HG03139 (cell line): Measurements from ENCODE around the gene BANP.
"Not testable (repeated sequence)": the region's sequence is repeated elsewhere in the genome, so short reads cannot be mapped to it uniquely, and the experiment has no call there.

Experiments used
- ATAC-seq: cut with Tn5 transposase; IDR thresholded peaks from one replicate; pipeline ENCODE4 v1.9.1; 2021; ENCODE audit not compliant: unreplicated experiment

The BANP gene

DNA sequence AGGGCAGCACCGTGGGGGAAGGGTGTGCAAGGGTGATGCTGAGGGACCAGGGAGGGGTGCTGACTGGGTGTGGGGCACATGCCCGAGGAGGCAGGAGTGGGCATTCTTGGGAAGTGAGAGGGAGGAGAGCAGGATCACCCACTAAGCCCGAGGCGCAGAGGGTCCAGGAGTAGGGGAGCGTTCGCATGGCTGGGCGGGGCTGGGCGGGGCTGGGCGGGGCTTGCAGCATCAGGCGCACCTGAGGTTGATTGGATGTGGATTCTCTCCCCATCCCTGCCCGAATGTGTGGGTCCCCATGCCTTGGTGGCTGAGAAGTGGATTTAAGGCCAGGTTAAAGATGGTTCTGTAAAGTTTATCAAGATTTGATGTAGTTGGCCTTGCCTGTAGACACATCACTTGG, 14.2 kb downstream of the BANP start:
- ATAC-seq, result no peak

DNA sequence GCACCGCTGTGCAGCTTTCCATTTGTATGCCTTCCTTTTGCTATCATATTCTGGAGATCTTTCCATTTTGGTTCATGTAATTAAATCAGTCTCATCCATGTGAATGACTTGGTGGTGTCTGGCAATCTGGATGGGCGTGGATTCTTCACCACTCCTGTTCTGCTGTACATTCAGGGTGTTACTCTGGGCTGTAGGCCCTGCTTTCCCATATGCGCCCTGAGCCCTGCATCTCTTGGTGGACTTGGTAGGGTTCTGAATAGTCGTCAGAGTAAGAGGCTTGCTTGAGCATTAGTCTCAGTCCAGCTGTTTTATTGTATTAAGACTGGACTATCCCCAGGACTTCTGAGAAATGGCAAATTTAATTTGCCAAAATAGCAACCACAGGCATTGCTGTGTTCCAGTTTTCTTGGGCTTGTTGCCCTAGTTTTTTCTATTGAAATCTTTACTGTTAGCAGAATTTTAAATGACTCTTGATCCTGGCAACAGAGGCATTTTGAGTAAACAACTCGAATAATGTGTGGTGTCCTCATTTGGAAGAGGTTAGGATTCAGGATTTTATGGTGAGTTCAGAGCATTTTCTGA, 14.9 kb downstream of the BANP start:
- ATAC-seq, result no peak

DNA sequence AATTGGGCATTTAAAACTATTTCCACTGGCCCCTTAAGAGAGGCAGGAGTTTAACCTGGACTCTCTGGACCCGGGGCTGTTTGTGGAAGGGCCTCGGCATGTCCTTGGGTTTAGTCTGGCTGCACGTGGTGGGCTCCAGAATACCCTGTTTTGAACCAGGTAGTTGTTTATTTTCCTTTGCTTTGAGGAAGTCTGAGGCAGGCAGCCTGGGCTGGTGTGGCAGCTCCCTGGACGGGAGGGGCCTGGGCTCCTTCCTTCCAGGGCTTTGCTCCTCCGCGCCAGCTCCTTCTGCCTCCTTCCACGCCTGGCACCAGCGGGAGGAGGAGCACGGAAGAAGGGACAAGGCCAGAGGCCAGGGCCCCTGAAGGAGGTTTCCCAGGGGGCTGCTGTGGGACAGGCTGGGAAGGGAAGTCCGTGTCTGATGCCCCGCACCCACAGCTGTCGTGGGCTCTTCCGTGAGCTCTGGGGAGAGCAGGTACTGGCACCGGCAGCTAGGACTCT, 15.5 kb downstream of the BANP start:
- ATAC-seq, result no peak

DNA sequence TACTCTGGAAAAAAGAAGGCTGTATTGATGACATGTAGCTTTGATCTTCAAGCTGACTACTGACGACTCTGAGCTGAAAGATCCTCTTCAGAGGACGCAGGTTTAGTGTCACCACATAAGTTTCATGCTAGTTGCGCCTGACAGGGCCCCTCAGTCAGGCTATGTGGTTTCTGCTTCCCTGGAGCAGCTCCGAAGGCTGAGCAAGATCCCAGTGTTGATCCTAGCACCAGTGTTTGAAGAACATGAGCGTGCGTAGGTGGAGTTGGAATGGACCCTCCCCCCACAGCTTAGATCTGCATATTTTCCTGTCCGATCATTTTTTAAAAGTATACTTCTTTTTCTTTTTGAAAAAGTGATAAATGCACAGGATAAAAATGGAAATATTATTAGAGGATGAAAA, 17.3 kb downstream of the BANP start:
- ATAC-seq, result no peak

GRCh38 chr16:87970186-87970585, 19.0 kb downstream of the BANP start:
- ATAC-seq, result no peak

GRCh38 chr16:87971933-87972332, 20.7 kb downstream of the BANP start:
- ATAC-seq, result no peak

DNA sequence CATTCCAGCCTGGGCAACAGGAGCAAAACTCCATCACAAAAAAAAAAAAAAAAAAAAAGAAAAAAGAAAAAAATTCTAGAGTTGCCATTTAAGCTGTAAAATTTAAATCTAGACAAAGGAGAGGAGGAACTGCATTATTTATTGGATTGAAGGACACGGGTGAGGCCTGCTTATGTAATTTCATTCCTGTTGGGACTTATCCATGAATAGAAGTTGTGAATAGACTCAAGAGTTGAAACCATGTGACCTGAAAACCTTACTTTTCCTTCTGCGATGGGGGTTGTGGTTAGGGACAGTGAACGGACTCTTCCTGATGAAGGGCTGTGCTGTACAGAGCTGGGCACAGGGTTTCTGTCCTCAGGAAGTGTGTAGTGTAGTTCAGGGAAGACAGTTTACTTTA, 22.5 kb downstream of the BANP start:
- ATAC-seq, result no peak

GRCh38 chr16:87974178-87974577, 22.9 kb downstream of the BANP start:
- no peak for ATAC-seq

- no peak for ATAC-seq
These were observed 25.4 kb downstream of the BANP start for GRCh38 chr16:87976665-87977064.

- ATAC-seq, result no peak
These were observed 26.9 kb downstream of the BANP start for GRCh38 chr16:87978127-87978526.

DNA sequence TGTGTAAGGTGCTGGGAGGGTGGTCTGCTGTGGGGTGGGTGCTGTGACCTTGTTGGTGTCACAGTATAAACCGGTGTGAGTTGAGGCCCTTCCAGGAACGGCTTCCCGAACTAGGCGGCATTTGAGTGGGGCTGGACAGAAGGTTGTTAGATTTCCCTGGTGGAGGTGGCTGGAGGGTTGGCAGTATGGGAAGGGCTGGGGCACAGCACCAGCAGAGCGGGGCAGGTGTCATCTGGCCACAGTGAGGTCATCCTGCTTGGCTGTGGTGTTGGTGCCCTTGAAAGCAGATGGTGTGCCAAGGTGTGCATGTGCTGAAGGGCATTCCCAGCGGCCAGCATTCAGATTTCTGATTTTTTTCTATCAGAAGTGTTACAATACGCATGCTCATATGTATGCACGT, 28.1 kb downstream of the BANP start:
- no peak for ATAC-seq

GRCh38 chr16:87979911-87980630, 28.8 kb downstream of the BANP start:
- not testable (repeated sequence) for ATAC-seq

DNA sequence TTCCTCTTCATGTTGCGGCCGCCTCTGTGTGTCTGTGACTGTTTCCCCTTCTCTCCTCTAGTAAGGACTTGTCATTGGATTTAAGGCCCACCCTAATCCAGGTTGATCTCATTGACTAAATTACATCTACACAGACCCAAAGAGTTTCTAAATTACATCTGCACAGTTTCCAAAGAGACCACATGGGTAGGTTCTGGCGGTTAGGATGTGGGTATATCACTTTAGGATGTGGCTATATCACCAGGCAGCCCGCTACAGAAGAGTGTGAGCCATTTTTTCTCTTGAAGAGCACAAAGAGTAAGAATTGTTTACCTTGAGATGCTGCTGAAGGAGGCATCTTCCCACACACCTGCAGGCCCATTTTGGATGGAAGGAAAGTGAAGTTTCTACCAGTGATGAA, 30.1 kb downstream of the BANP start:
- not testable (repeated sequence) for ATAC-seq

DNA sequence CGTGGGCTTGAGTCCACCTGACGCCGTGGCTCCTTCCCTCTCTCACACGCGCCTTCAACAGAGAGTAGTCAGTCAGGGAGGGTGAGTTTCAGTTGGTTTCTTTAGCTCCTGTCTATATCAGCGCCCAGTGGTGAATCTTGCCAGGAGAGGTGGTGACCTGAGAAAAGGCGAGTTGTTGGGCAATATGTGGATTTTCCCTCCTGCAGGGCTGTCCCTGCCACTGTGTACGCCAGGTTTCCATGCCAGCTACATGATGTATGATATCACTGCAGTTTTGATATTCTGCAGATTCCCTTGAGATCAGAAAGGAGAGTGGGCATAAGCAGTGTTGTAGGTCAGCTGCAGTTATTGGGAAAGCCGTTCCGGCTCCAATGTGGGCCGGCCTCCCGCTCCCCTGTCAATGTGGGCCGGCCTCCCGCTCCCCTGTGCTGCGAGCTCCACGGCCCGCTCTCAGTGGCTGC, 31.4 kb downstream of the BANP start:
- ATAC-seq, result no peak

DNA sequence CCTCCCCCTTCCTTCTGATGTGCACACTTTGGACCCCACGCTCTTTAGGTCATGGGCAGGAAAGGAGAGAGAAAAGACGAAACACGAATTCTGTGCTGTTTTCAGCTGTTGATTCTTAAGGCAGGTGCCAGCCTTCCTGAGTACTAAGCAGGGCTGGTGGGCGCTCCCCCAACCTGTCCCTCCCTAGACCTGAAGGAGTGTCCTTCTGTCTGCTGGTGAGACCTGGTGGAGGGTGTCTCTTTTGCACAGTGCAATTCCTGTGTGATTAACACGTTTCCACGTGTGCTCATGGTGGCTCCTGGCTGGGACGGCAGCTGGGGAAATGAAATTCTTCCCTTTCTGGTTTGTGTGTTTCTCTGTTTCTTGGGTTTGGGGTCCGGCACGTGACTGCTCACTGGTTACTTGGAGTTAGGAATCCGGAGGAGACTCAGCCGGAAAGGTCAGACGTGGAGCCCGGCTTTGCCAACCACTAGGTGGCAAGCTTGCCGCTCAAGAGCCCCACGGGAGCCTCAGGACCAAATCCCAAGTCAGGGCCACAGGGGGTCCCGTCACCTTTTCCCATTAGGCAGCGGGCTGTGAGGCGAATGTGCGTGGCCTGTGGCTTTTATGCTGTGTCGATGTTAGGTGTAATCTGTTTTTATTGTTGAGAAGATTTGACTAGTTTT, 32.0 kb downstream of the BANP start:
- ATAC-seq, result not testable (repeated sequence)

GRCh38 chr16:87983737-87984097, 32.5 kb downstream of the BANP start:
- ATAC-seq, result not testable (repeated sequence)

DNA sequence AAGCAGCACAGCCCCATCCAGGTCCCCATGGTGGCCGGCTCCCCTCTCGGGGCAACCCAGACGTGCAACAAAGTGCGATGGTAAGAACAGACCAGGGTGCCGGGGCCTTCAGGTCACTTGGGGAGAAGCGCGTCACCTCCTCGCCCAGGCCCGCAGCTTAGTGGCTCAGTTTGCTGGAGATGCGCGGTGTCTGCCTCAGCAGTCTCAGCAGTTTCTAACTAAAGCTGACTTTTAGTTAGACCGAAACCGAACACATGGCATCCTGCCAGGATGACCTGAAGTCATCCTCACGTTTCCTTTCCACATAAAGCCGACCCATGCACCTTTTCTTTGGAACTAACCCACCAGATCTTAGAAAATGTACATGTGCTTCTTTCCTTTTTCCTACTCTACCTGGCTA, 32.9 kb downstream of the BANP start:
- ATAC-seq, result not testable (repeated sequence)

- ATAC-seq, result no peak
These were observed 33.5 kb downstream of the BANP start for GRCh38 chr16:87984632-87985267.

GRCh38 chr16:87985493-87985892, 34.3 kb downstream of the BANP start:
- not testable (repeated sequence) for ATAC-seq

GRCh38 chr16:87986361-87986849, 35.2 kb downstream of the BANP start:
- ATAC-seq, result not testable (repeated sequence)

DNA sequence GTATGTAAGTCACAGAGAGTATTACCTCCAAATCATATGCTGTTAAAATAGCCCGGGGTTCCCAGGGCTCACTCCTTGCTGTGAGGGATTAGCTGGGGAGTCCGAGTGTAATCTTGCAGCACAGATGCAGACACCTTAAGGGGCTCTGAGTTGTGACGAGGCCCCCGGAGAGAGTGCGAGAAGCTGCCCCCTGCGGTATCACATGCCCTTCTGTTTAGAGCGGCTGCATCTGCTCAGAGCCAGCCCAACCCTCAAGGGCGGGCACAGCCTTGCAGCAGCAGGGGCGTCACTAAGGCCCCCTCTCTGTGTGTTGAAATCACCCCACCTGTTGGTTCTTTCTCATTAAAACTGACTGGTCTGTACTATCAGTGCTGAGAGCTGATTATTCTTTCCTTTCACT, 37.4 kb downstream of the BANP start:
- ATAC-seq, result not testable (repeated sequence)
